HCT116 (cell line): ENCODE data around the gene MNT. TPM values are rescaled to one million over a fixed set of nuclear protein-coding genes. Genes with fewer than 3 reads are reported as not detected.
A peak's percentile ranks its signal among the peaks of the same experiment; 100 is the strongest.

Experiments used
- ATAC-seq: fragments of 200-7000 bp; cut with Tn5 transposase; 2 replicates; pipeline ENCODE4 v1.9.1; 2020; ENCODE audit warnings: mild to moderate bottlenecking, moderate library complexity
- BruUV-seq: library from RNA; stranded (reverse); fragments of 400-500 nt; replicated peaks from 2 replicates; lab custom pipeline; 2021; lab: Mats Ljungman, UMichigan
- CTCF ChIA-PET: fragments of 300-600 bp; sonication (Branson Sonifier 250); formaldehyde crosslinking; loops from one replicate; lab custom pipeline; 2021; ENCODE audit warnings: antibody characterized with exemption; lab: Charles Lee
- POLR2A ChIA-PET: fragments of 300-600, 350-600 bp; sonication (Branson Sonifier 250); formaldehyde crosslinking; loops from one replicate; lab custom pipeline; 2021; ENCODE audit warnings: antibody characterized with exemption; lab: Charles Lee
- RAD21 ChIA-PET, 2 experiments: fragments of 300-600 bp; sonication (Branson Sonifier 250); formaldehyde crosslinking; loops; one replicate each; lab custom pipeline; 2023; ENCODE audit warnings: low total read pairs in 2 of 2; ENCODE audit not compliant: uncharacterized antibody in 2 of 2, unreplicated experiment in 2 of 2, low non-redundant PET in 1 of 2; lab: Charles Lee
- DNase-seq: peaks from one replicate; pipeline ENCODE4 v3.0.0-alpha.2; 2010; ENCODE audit warnings: low read depth, low spot score
- H2AFZ ChIP-seq: fragments of 200-600 bp; shearing (Covaris generic), sonication (generic); 2 replicates; pipeline ENCODE4 v1.6.1; 2017; ENCODE audit warnings: low read depth, mixed run types, mixed read lengths, antibody characterized with exemption, low read length; ENCODE audit not compliant: poor library complexity, severe bottlenecking
- H3K27ac ChIP-seq: 2 replicates; pipeline ENCODE4 v1.5.1; 2012; ENCODE audit warnings: low read depth, low read length
- H3K27me3 ChIP-seq: fragments of 200-600 bp; sonication (generic); 2 replicates; pipeline ENCODE4 v1.6.1; 2016; ENCODE audit warnings: mixed run types, low read length, mixed read lengths; ENCODE audit not compliant: insufficient read depth
- H3K36me3 ChIP-seq, 2 experiments: fragments of 200-500 bp in 1 of 2; fragments of 200-600 bp in 1 of 2; sonication (Bioruptor generic) in 1 of 2; sonication (generic) in 1 of 2; 2 replicates each; pipeline versions ENCODE4 v1.5.1 to v1.6.1; 2014 to 2016; ENCODE audit warnings: low read length in 2 of 2, inconsistent platforms in 1 of 2, mixed read lengths in 1 of 2, mixed run types in 1 of 2; ENCODE audit not compliant: insufficient read depth in 2 of 2, control insufficient read depth in 1 of 2
- H3K4me1 ChIP-seq, 2 experiments: fragments of 200-600 bp in 1 of 2; sonication (generic) in 1 of 2; 2 replicates each; pipeline versions ENCODE4 v1.5.1 to v1.6.1; 2012 to 2017; ENCODE audit warnings: low read length in 2 of 2, inconsistent platforms in 1 of 2, mild to moderate bottlenecking in 1 of 2, mixed read lengths in 1 of 2, mixed run types in 1 of 2, moderate library complexity in 1 of 2; ENCODE audit not compliant: insufficient read depth in 2 of 2, control insufficient read depth in 1 of 2
- H3K4me2 ChIP-seq: fragments of 200-600 bp; sonication (generic); 2 replicates; pipeline ENCODE4 v1.6.1; 2017; ENCODE audit warnings: mixed run types, low read length, mixed read lengths
- H3K4me3 ChIP-seq, 2 experiments: fragments of 200-600 bp in 1 of 2; sonication (generic) in 1 of 2; replicated peaks in 1 of 2; 2 replicates each; pipeline ENCODE4 v1.5.1; 2011 to 2016; ENCODE audit warnings: low read length in 2 of 2, control low read depth in 1 of 2, low read depth in 1 of 2, mild to moderate bottlenecking in 1 of 2, mixed read lengths in 1 of 2, mixed run types in 1 of 2
- H3K79me2 ChIP-seq: fragments of 200-600 bp; sonication (generic); 2 replicates; pipeline ENCODE4 v1.6.1; 2017; ENCODE audit warnings: mild to moderate bottlenecking, mixed run types, low read length, moderate library complexity, mixed read lengths; ENCODE audit not compliant: insufficient read depth
- H3K9ac ChIP-seq: fragments of 200-600 bp; sonication (generic); 2 replicates; pipeline ENCODE4 v1.6.1; 2016; ENCODE audit warnings: low read length, mixed read lengths
- H3K9me2 ChIP-seq: fragments of 200-600 bp; sonication (generic), shearing (Covaris generic); 2 replicates; pipeline ENCODE4 v1.6.1; 2017; ENCODE audit warnings: mixed run types, mild to moderate bottlenecking, moderate library complexity; ENCODE audit not compliant: insufficient read depth
- H3K9me3 ChIP-seq, 2 experiments: fragments of 200-500 bp in 1 of 2; fragments of 200-600 bp in 1 of 2; sonication (Bioruptor generic) in 1 of 2; sonication (generic) in 1 of 2; 2 replicates each; pipeline ENCODE4 v1.6.1; 2014 to 2017; ENCODE audit warnings: low read length in 2 of 2, mixed read lengths in 2 of 2, inconsistent platforms in 1 of 2, low read depth in 1 of 2, mild to moderate bottlenecking in 1 of 2, mixed run types in 1 of 2, moderate library complexity in 1 of 2; ENCODE audit not compliant: control insufficient read depth in 1 of 2, insufficient read depth in 1 of 2
- H4K20me1 ChIP-seq: fragments of 200-600 bp; sonication (generic), shearing (Covaris generic); 2 replicates; pipeline ENCODE4 v1.6.1; 2017; ENCODE audit warnings: mixed run types, mild to moderate bottlenecking, moderate library complexity; ENCODE audit not compliant: insufficient read depth
- CBX3 ChIP-seq: IDR thresholded peaks from 2 replicates; pipeline ENCODE4 v1.6.1; 2012; ENCODE audit warnings: low read depth
- CEBPB ChIP-seq: IDR thresholded peaks from 2 replicates; pipeline ENCODE4 v1.6.1; 2012; ENCODE audit warnings: low read depth
- EGR1 ChIP-seq: IDR thresholded peaks from 2 replicates; pipeline ENCODE4 v1.6.1; 2012; ENCODE audit warnings: low read depth
- EZH2phosphoT487 ChIP-seq: fragments of 200-600 bp; IDR thresholded peaks from 2 replicates; pipeline ENCODE4 v1.6.1; 2018; ENCODE audit warnings: antibody characterized with exemption, borderline replicate concordance
- FOSL1 ChIP-seq: IDR thresholded peaks from 2 replicates; pipeline ENCODE4 v1.6.1; 2012; ENCODE audit warnings: low read depth
- POLR2A ChIP-seq: IDR thresholded peaks from 2 replicates; pipeline ENCODE4 v1.7.0; 2011; ENCODE audit warnings: borderline replicate concordance; ENCODE audit not compliant: insufficient read depth, insufficient read length; ENCODE audit errors: extremely low read depth
- RAD21 ChIP-seq: IDR thresholded peaks from 2 replicates; pipeline ENCODE4 v1.6.1; 2012; ENCODE audit warnings: low read depth, mild to moderate bottlenecking
- SIN3A ChIP-seq: IDR thresholded peaks from 2 replicates; pipeline ENCODE4 v1.6.1; 2012; ENCODE audit warnings: low read depth
- TCF7L2 ChIP-seq: IDR thresholded peaks from 2 replicates; pipeline ENCODE4 v1.7.0; 2011; ENCODE audit warnings: borderline replicate concordance, inconsistent platforms; ENCODE audit not compliant: insufficient read depth, insufficient read length; ENCODE audit errors: extremely low read depth
- YY1 ChIP-seq: IDR thresholded peaks from 2 replicates; pipeline ENCODE4 v1.6.1; 2011; ENCODE audit warnings: low read length, low read depth, moderate library complexity, mild to moderate bottlenecking; ENCODE audit not compliant: insufficient replicate concordance; ENCODE audit errors: extremely low read depth
- ZFX ChIP-seq: fragments of 450-650 bp; IDR thresholded peaks from 2 replicates; pipeline ENCODE4 v1.6.1; 2017
- intact Hi-C: fragments of 100-400 bp; cut with micrococcal nuclease; formaldehyde crosslinking; loops from 2 replicates; pipeline ENCODE4 v1.10.0; 2022
- total RNA-seq: library from RNA; stranded (reverse); gene quantifications from one replicate; pipeline ENCODE4 v1.2.1, GENCODE V29; 2021; ENCODE audit not compliant: unreplicated experiment

The MNT gene
- total RNA-seq, 1 experiment from 2014 or later: 37.0 TPM

GRCh38 chr17:2406903-2407790 is 6.3 kb upstream of the MNT start (continued):
- TF ChIP-seq EGR1 (no peak), FOSL1 (peak; percentile 61), POLR2A (no peak), EZH2phosphoT487 (no peak), TCF7L2 (no peak), SIN3A (0 out of 2 replicates have a peak, but pooled peaks have one; percentile 54), RAD21 (no peak), CBX3 (peak; percentile 62; the same call in 1 of the 2 replicates), CEBPB (no peak), YY1 (peak; percentile 46)

- no peaks in the 10 kb centered on the region for H3K36me3 ChIP-seq
- peak; percentile 3 for ATAC-seq
- ChIA-PET CTCF (interaction anchor here (1.0 to 3.1 kb wide), 4 partner anchors 9 to 348 kb away, joined by 3 to 38 read pairs (median 18); no protein-coding TSS in a partner anchor), POLR2A (interaction anchor here (1.1 to 2.3 kb wide), 8 partner anchors 8 to 317 kb away, joined by 3 to 12 read pairs (median 4); partner anchors contain the start of gene TSR1), RAD21 (interaction anchor here (0.9 to 1.6 kb wide), 3 partner anchors 10 to 24 kb away, joined by 4 to 6 read pairs (median 5); no protein-coding TSS in a partner anchor)
- peak overlapping the region; percentile 71 for H3K9ac ChIP-seq
- peak overlapping the region; percentile 4 to 43; a peak in 3 of 4 replicates for H3K4me3 ChIP-seq
- no peaks in the 10 kb centered on the region for H3K27me3 ChIP-seq
- BruUV-seq: TSS peak; percentile 85
- H3K9me3 ChIP-seq: no peaks in the 10 kb centered on the region
- peak overlapping the region; percentile 80 for H3K4me2 ChIP-seq
- H3K9me2 ChIP-seq: no peaks in the 10 kb centered on the region
- H4K20me1 ChIP-seq: no peaks in the 10 kb centered on the region
- intact Hi-C loops: loop anchor here (5.0 to 10.0 kb wide), 2 partner anchors 69 to 692 kb away; partner anchors contain the start of genes SGSM2, TLCD2 and TSR1
- no peaks in the 10 kb centered on the region for H3K79me2 ChIP-seq
- no peak for TF ChIP-seq ZFX
- DNase-seq: no peak
- H3K27ac ChIP-seq: peak overlapping the region; percentile 86
- H2AFZ ChIP-seq: no peak overlapping the region
- peaks cover 43 to 61% of the 10 kb centered on the region in 2 experiments for H3K4me1 ChIP-seq
Measured at GRCh38 chr17:2406271-2406902, 5.5 kb upstream of the MNT start.
